ENCODE results near the gene HTRA1.

DNA sequence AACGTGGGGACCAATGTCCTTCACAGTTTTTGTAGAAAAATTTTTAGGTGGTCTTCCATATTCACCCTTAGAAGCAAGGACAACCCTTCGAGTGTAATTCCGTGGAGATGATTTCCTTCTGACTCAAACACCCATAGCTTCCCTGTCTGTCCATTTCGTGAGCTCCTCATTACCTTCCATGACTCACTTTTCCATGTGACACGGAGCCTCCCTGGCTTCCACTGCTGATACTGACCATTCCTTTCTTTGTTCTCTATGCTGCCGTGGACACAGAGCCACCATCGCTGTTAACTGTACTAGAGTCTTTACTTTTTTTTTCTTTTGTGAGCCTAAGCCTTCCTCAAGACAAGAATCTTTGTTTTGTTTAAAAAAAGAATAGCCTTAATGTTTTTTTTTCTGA is 19.4 kb upstream of the HTRA1 start:
- no peak for TF ChIP-seq ZBTB40 (IDR thresholded peaks at IDR 0.05)
- no peak for TF ChIP-seq ZBTB40 (CRISPR knock-in tag; IDR thresholded peaks at IDR 0.05)
- TF ChIP-seq CTBP1 (IDR thresholded peaks at IDR 0.05; ENCODE audit: borderline replicate concordance) = no peak
- no peak for TF ChIP-seq MYBL2 (IDR thresholded peaks at IDR 0.05; ENCODE audit: low read depth)
- no peak for TF ChIP-seq MYBL2 (CRISPR knock-in tag; IDR thresholded peaks at IDR 0.05; ENCODE audit: borderline replicate concordance)
- TF ChIP-seq DMBX1 (CRISPR knock-in tag; IDR thresholded peaks at IDR 0.05; ENCODE audit: borderline replicate concordance) = no peak
- TF ChIP-seq MAFF (IDR thresholded peaks at IDR 0.05; ENCODE audit: low read length) = no peak

All from K562 (cell line).